Retinal pigment epithelial cell (primary cell): ENCODE measurements around the gene ABCC5.
A peak's percentile ranks its signal among the peaks of the same experiment; 100 is the strongest.

Experiments used
- DNase-seq: peaks from one replicate; pipeline ENCODE4 v3.0.0-alpha.2; 2010; ENCODE audit warnings: low read depth
- H3K4me3 ChIP-seq: 2 replicates; pipeline ENCODE4 v1.5.1; 2011; ENCODE audit warnings: mild to moderate bottlenecking, low read length, control low read depth, moderate library complexity
- TF ChIP-seq, protein P1 (sequence below): conservative IDR thresholded peaks from 2 replicates; pipeline ENCODE4 v1.5.1; 2011; ENCODE audit warnings: low read depth, low read length, control low read depth, inconsistent platforms

The ABCC5 gene

DNA sequence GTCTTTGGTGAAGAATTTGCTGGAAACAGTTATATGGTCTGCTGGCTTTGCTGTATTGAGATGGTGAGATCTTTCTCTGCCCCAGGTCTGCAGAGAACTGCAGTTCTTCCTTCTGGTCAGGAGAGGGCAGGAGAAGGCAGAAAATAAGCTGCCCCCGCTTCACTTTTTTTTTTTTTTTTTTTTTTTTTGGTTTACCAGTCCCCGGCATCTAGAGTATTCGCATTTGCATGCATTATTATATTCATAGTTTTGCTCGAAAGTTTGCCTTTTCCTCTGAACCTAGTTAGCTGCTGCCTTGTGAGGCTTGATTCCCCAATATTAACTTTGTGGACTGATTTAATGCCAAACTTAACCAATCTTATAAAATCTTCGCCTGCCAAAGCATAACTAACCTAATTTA is 122.4 kb downstream of the ABCC5 start:
- H3K4me3 ChIP-seq: no peak overlapping the region
- TF ChIP-seq, protein P1, sequence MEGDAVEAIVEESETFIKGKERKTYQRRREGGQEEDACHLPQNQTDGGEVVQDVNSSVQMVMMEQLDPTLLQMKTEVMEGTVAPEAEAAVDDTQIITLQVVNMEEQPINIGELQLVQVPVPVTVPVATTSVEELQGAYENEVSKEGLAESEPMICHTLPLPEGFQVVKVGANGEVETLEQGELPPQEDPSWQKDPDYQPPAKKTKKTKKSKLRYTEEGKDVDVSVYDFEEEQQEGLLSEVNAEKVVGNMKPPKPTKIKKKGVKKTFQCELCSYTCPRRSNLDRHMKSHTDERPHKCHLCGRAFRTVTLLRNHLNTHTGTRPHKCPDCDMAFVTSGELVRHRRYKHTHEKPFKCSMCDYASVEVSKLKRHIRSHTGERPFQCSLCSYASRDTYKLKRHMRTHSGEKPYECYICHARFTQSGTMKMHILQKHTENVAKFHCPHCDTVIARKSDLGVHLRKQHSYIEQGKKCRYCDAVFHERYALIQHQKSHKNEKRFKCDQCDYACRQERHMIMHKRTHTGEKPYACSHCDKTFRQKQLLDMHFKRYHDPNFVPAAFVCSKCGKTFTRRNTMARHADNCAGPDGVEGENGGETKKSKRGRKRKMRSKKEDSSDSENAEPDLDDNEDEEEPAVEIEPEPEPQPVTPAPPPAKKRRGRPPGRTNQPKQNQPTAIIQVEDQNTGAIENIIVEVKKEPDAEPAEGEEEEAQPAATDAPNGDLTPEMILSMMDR: peak; percentile 87
- DNase-seq: peak; percentile 16

DNA sequence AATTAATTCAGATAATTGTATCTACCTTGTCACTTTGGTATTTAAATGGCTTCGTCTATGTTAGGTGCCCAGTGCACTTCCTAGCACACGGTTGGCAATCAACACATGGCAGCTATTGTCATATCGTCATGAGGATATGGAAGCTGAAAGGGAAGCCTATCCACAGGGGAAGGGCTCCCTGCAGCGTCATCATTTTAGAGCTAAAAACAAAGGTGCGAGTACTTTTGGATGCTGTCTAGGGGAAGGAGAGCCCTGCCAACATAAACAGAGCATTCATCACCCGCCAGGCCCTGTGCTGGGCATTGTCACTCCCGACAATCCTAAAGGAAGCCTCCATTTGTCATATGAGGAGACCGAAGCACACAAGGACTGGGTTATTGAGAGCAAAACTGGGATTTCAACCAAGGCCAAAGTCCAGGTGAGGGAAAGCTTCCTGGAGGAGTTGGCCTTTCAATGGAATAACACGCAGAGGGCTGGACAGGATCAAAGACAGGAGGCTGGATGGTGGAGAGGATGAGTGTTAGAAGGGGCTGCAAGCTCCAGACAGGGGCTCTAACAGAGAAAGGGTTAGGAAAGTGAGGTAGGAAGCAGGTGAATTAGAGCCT is 125.0 kb downstream of the ABCC5 start:
- no peak for DNase-seq
- TF ChIP-seq, protein P1: no peak
- no peak overlapping the region for H3K4me3 ChIP-seq

DNA sequence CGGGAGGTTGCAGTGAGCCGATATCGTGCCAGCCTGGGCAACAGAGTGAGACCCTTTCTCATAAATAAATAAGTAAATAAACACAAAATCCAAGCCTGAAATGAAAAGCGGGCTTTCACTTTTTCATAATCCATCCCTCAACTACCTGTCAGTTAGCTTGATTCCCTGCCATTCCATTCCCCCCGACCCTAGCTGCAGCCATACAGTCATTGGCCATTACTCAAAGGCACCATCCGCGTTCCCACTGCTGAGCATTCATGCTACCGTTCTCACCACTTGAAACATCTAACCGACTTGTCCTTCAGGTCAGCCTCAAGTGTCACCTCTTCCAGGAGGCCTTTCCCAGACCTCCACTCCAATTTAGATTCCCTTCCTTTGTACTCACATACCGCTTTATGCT is 131.9 kb downstream of the ABCC5 start:
- no peak overlapping the region for H3K4me3 ChIP-seq
- DNase-seq: no peak
- TF ChIP-seq, protein P1: no peak

DNA sequence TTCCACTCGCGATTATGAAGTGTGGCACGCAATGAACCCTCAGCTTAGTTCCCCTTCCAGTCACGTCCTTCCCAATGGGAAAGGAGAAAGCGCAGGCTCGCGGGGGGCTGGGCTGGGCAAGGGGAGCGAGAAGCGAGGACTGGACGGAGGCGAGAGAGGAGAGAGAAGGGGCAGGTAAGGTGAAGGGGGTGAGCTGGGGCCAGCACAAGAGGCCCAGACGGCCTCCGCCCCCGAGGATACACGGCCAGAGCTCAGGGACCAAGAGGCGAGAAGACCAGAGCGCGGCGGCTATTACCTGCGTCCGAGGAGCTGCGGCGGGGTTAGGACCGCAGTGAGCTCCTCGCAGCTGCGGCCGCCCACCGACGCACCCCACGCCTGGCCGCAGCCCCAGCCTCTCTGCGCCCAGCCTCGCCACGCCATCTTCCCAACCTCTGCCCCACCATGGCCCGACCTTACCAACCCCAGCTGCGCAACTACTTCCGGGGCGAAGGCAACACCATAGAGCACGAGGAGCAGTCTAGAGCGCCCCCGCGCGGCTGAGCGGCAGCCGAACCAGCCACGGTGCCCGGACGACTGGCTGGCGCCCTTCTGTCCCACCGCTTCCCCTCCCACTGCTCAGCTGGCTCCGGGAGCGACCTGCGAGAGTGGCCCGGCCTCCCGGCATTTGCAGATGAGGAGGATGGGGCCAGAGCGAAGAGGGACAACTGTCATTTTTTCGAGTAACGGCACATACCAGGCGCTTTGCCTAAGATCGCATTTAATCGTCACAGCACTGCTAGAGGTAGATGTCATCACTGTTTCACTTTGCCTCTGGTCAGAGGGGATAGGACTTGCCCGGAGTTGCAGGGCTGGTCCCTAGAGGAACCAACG is 133.0 kb downstream of the ABCC5 start, which contains the start of gene PARL:
Gene PARL (minus strand): TSS at position 454 of the 870 bp plus-strand sequence. CDS start 34 bp downstream, at position 420.
- DNase-seq: peak; percentile 56
- peak within 1 kb of the TSS; percentile 78 for H3K4me3 ChIP-seq
- TF ChIP-seq, protein P1: peak; percentile 94

DNA sequence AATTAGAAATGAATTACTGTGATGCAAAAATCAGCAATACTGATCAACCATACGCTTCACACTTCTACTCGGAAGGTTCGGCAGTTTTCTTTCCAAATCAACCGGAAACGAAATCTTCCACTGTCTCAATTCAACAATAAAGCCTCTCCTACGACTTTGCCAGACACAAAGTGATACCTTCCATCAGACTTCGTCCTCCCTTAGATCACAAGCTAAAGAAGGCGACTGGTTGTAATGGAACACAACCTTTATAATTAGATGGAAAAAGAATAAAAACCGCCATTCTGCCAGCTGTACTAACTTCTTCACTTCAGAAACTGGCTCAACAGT is 133.6 kb downstream of the ABCC5 start:
- peak overlapping the region; percentile 78 for H3K4me3 ChIP-seq
- TF ChIP-seq, protein P1: no peak
- no peak for DNase-seq

DNA sequence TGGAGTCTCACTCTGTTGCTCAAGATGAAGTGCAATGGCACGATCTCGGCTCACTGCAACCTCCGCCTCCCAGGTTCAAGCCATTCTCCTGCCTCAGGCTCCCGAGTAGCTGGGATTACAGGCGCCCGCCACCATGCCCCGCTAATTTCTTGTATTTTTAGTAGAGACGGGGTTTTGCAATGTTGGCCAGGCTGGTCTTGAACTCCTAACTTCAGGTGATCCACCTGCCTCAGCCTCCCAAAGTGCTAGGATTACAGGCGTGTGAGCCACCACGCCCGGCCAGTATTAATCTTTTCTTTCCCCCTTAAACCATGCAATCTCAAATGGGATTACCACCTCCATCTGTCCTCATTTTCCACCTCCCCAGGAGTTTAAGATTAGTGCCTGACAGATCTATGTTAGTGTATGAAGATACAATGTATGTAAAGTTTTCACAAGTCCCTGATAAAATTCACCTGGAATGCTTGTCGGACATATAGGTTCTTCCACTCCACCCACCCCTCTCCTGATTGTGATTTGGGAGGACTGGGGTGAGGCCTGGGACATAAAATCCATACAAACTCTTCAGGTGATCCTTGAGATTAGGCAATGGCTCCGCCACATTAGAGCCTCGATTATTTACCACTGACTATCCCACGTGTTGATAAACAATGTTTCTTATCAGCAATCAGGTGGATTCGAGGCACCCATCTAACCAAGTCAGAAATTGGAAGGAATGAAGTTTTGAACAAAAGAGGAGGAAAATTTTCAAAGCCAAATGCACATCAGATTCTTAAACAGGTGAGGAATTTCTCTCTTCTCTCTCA is 134.2 kb downstream of the ABCC5 start:
- H3K4me3 ChIP-seq: peak overlapping the region; percentile 78
- TF ChIP-seq, protein P1: no peak
- no peak for DNase-seq
